Psoas muscle (tissue), 8 donors: Measurements from ENCODE around the gene SEC61A1. TPM values are rescaled to one million over a fixed set of nuclear protein-coding genes. Genes with fewer than 3 reads are reported as not detected.

Source experiments
- ATAC-seq, 4 donors: fragments of 200-7000 bp; cut with Tn5 transposase; one replicate each; pipeline ENCODE4 v1.9.1; 2020; ENCODE audit warnings: moderate library complexity in 3 of 4, mild to moderate bottlenecking in 2 of 4
- DNase-seq, 2 donors: peaks; one replicate each; pipeline ENCODE4 v3.0.0-alpha.2; 2020
- H3K27ac ChIP-seq: fragments of 200-600 bp; one replicate; pipeline ENCODE4 v1.8.0; 2022
- H3K27me3 ChIP-seq, 3 donors: fragments of 200-600 bp in 1 of 3; one replicate each; pipeline versions ENCODE4 v1.6.1 to v1.8.0; 2013 to 2022; ENCODE audit warnings: low read length in 2 of 3, mild to moderate bottlenecking in 2 of 3, moderate library complexity in 1 of 3; ENCODE audit not compliant: insufficient read depth in 3 of 3
- H3K36me3 ChIP-seq, 2 donors: fragments of 200-600 bp in 1 of 2; one replicate each; pipeline versions ENCODE4 v1.6.1 to v1.8.0; 2013 to 2022; ENCODE audit warnings: low read depth in 1 of 2, mild to moderate bottlenecking in 1 of 2, moderate library complexity in 1 of 2; ENCODE audit not compliant: insufficient read depth in 1 of 2
- H3K4me1 ChIP-seq: fragments of 200-600 bp; one replicate; pipeline ENCODE4 v1.8.0; 2022
- H3K4me3 ChIP-seq: fragments of 200-600 bp; one replicate; pipeline ENCODE4 v1.8.0; 2022; ENCODE audit warnings: mild to moderate bottlenecking
- H3K9me3 ChIP-seq: fragments of 200-600 bp; one replicate; pipeline ENCODE4 v1.8.0; 2022
- CTCF ChIP-seq: fragments of 200-600 bp; IDR thresholded peaks from one replicate; pipeline ENCODE4 v1.8.0; 2022; ENCODE audit warnings: antibody characterized with exemption
- WGBS, 3 donors: extraction: QIAGEN DNeasy Blood & Tissue Kit; methylation state at CpG; one replicate each; pipeline versions ENCODE4 v1.1.6 to v1.1.7; 2013; 5-methylcytosine and 5-hydroxymethylcytosine counted together
- intact Hi-C, 2 donors: fragments of 100-400 bp; cut with DNase I; formaldehyde crosslinking; loops; one replicate each; pipeline versions ENCODE4 v1.11.0 to v1.14.2; 2022
- polyA plus RNA-seq, 3 donors: library from polyadenylated mRNA; stranded (reverse); fragments of 200-250 nt; gene quantifications; one replicate each; pipeline ENCODE4 v1.2.3, GENCODE V29; 2013
- total RNA-seq, 4 donors: library from RNA; stranded (reverse); fragmentation: NEBNext Ultra II Directional in 2 of 4; extraction: Animal tissue kit (Norgen Biotek cat#: 25700) in 2 of 4; gene quantifications; one replicate each; pipeline versions ENCODE4 v1.2.1 to v1.2.4, GENCODE V29; 2021 to 2023
- donor health status: healthy with polysubstance abuse.
- donor health status: DM: no; HTN: no; CAD: no; lungs with moderate emphysema.
- donor health status: Bipolar disorder and iron deficiency.
- donor health status: healthy.
- donor health status: DM: yes; HTN: yes; CAD: no.
- donor health status: DM: no; HTN: no; CAD: no.
- donor health status: DM: no; HTN: no; CAD: no.
- donor health status: DM: yes; HTN: yes; CAD: no.

SEC61A1 gene
- total and polyA plus RNA-seq, 7 donors = 40.1 to 136 (median 89.3) TPM

- no peak overlapping the region for H3K27ac ChIP-seq
- H3K9me3 ChIP-seq = no peaks in the 10 kb centered on the region
- TF ChIP-seq CTCF = no peak
- H3K27me3 ChIP-seq = no peaks in the 10 kb centered on the region
- peaks cover 17% of the 10 kb centered on the region for H3K4me1 ChIP-seq
- ATAC-seq (no peak), DNase-seq (no peak)
- WGBS, 3 donors = 64 to 68% (median 65%) methylated on average over 6 of the region's 6 CpGs
- peaks cover 3 to 56% of the 10 kb centered on the region in 2 donors for H3K36me3 ChIP-seq
- intact Hi-C loops = no loop called here
- H3K4me3 ChIP-seq = no peak overlapping the region
Observed at GRCh38 chr3:128080323-128081080, 28.3 kb downstream of the SEC61A1 start.

GRCh38 chr3:128081226-128081625, 29.0 kb downstream of the SEC61A1 start:
- peaks cover 17% of the 10 kb centered on the region for H3K4me1 ChIP-seq
- ATAC-seq = no peak

GRCh38 chr3:128081846-128082245, 29.6 kb downstream of the SEC61A1 start:
- intact Hi-C loops = no loop called here
- DNase-seq = no peak
- Histone ChIP-seq H3K27me3 (no peaks in the 10 kb centered on the region), H3K4me1 (peaks cover 13% of the 10 kb centered on the region), H3K9me3 (no peaks in the 10 kb centered on the region), H3K36me3 (peaks cover 3 to 70% of the 10 kb centered on the region in 2 donors), H3K4me3 (no peak overlapping the region), H3K27ac (no peak overlapping the region)
- 91 to 100% (median 92%) methylated on average over 4 of the region's 4 CpGs for WGBS, 3 donors
- no peak for ATAC-seq
- no peak for TF ChIP-seq CTCF

More at GRCh38 chr3:128081226-128081625, 29.0 kb downstream of the SEC61A1 start:
- Histone ChIP-seq H3K9me3 (no peaks in the 10 kb centered on the region), H3K27ac (no peak overlapping the region), H3K27me3 (no peaks in the 10 kb centered on the region), H3K36me3 (peaks cover 3 to 64% of the 10 kb centered on the region in 2 donors), H3K4me3 (no peak overlapping the region)
- WGBS, 3 donors = 67 to 82% (median 69%) methylated on average over 6 of the region's 6 CpGs
- intact Hi-C loops = no loop called here
- TF ChIP-seq CTCF = no peak
- no peak for DNase-seq

GRCh38 chr3:128082546-128082945, 30.3 kb downstream of the SEC61A1 start:
- 87 to 92% (median 91%) methylated on average over 10 of the region's 10 CpGs for WGBS, 3 donors
- no peak for TF ChIP-seq CTCF
- Histone ChIP-seq H3K9me3 (no peaks in the 10 kb centered on the region), H3K4me3 (no peak overlapping the region), H3K4me1 (peaks cover 13% of the 10 kb centered on the region), H3K36me3 (peaks cover 3 to 77% of the 10 kb centered on the region in 2 donors), H3K27ac (no peak overlapping the region), H3K27me3 (no peaks in the 10 kb centered on the region)
- intact Hi-C loops = no loop called here
- ATAC-seq (no peak), DNase-seq (no peak)

GRCh38 chr3:128083396-128083795, 31.2 kb downstream of the SEC61A1 start:
- peaks cover 3 to 74% of the 10 kb centered on the region in 2 donors for H3K36me3 ChIP-seq
- WGBS, 3 donors = 72 to 80% (median 75%) methylated on average over 10 of the region's 10 CpGs
- H3K27me3 ChIP-seq = no peaks in the 10 kb centered on the region
- no peaks in the 10 kb centered on the region for H3K9me3 ChIP-seq
- TF ChIP-seq CTCF = no peak
- peaks cover 13% of the 10 kb centered on the region for H3K4me1 ChIP-seq
- no peak overlapping the region for H3K4me3 ChIP-seq
- DNase-seq (no peak), ATAC-seq (no peak)
- intact Hi-C loops = no loop called here
- H3K27ac ChIP-seq = no peak overlapping the region
